ENCODE measurements around the gene CACNA1C.

DNA sequence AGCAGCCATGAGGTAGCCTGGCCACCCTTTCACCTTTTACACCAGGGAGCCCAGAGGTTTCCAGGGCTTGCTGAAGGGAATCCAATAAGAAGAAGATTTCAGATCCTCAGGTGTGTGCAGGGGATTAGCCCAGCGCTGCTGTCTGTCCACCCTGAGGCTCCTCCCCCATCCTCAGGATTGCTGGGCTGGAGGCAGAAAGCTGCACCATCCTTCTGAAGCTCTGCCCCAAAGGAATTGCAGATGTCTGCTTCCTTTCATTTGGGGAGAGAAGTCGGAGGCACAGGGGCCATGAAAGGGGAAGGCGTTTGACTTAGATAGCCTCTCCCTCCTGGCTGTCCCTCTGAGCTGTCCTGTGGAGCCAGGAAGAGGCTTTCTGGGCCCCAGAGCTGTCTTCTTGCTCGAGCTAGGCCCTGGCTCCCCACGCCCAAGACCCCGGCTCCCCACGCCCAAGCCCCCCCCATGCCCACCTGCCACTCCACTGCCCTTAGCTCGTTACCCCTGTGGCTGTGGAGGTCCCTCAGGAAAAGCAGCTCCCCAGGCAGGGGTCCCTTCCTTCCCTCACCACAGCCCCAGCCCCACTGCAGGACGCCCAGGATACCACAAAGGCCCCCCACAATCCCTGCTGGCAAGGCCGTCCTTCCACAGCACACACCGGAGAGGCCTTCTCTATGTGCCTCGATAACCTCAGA is 359.0 kb downstream of the CACNA1C start:
- TF ChIP-seq, protein P1, sequence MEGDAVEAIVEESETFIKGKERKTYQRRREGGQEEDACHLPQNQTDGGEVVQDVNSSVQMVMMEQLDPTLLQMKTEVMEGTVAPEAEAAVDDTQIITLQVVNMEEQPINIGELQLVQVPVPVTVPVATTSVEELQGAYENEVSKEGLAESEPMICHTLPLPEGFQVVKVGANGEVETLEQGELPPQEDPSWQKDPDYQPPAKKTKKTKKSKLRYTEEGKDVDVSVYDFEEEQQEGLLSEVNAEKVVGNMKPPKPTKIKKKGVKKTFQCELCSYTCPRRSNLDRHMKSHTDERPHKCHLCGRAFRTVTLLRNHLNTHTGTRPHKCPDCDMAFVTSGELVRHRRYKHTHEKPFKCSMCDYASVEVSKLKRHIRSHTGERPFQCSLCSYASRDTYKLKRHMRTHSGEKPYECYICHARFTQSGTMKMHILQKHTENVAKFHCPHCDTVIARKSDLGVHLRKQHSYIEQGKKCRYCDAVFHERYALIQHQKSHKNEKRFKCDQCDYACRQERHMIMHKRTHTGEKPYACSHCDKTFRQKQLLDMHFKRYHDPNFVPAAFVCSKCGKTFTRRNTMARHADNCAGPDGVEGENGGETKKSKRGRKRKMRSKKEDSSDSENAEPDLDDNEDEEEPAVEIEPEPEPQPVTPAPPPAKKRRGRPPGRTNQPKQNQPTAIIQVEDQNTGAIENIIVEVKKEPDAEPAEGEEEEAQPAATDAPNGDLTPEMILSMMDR (IDR thresholded peaks at IDR 0.05), result no peak
- no peak for TF ChIP-seq POLR2A (IDR thresholded peaks at IDR 0.05)
